Stimulated activated CD4-positive, alpha-beta T cell treated with anti-CD3 and anti-CD28 coated beads, Interleukin-4, amount 100 ng/mL, for 24 hours (primary cell): Measurements from ENCODE around the gene AGAP1.

Experiments used
- DNase-seq: peaks from one replicate; pipeline ENCODE4 v3.0.0-alpha.2; 2020

Gene AGAP1

DNA sequence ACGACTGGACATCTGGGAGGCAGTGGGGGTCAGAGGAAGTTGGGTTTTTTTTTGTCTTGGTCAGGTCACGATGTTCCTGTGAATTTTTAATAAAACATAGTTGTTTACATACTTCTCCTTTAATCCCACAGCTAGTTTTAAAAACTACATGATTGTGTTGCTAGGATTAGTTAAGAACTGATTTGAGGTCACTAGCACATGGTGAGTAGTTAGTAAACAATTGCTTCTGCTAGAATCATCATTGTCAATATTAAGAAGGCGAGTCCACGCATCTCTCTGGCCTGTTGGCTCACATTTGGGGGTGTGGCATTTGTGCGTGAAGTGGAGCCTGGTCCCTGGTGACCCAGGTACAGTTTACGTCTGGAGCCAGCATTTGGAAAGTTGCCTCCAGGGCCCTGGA, 59.4 kb downstream of the AGAP1 start:
- DNase-seq, result no peak

DNA sequence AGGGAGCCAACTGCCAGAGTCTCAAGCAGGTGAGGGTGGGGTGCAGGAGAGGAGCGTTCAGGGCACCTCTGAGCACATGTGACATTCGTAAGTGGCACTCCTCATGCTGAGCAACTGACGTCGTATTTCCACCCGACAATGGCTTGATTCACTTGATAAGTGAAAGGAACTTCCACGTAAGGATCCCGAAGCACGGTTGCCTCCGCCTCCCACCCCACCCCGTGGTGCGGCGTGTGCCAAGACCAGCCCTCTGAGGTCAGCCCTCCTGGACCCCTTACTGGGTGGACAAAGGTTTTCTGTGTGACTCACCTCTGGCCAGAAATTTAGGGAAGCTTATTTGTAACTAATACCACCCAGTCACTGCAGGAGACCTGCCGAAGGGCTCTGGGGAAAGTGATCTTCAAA, 59.9 kb downstream of the AGAP1 start:
- DNase-seq, result no peak

- DNase-seq, result no peak
These were observed 60.5 kb downstream of the AGAP1 start for GRCh38 chr2:235554385-235554784.

GRCh38 chr2:235554936-235555335, 61.1 kb downstream of the AGAP1 start:
- DNase-seq, result no peak

- DNase-seq, result no peak
These were observed 61.5 kb downstream of the AGAP1 start for GRCh38 chr2:235555371-235555770.

GRCh38 chr2:235556086-235556485, 62.2 kb downstream of the AGAP1 start:
- no peak for DNase-seq

DNA sequence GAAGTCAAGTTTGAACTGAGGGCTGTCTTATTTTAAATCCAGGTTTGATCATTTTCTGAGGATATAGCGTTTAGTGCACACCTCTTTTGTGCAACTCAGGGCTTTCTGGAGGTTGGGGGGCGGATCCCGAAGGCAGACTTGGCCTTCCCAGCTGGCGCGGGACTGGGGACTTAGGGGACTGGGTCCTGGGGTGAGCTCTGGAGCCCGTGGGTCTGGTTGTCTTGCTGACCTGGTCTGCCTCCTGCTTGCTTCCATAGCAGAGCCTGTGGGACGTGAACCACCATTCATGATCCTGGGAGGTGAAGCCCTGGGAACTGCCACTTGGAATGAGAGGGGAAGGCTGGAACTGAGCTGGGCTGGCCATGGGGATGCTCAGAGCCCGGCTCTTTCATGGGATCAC, 63.1 kb downstream of the AGAP1 start:
- DNase-seq, result no peak

GRCh38 chr2:235557903-235558302, 64.1 kb downstream of the AGAP1 start:
- no peak for DNase-seq

GRCh38 chr2:235558572-235558971, 64.7 kb downstream of the AGAP1 start:
- no peak for DNase-seq

- no peak for DNase-seq
These were observed 66.5 kb downstream of the AGAP1 start for GRCh38 chr2:235560345-235560744.

- no peak for DNase-seq
These were observed 67.6 kb downstream of the AGAP1 start for GRCh38 chr2:235561450-235561849.

DNA sequence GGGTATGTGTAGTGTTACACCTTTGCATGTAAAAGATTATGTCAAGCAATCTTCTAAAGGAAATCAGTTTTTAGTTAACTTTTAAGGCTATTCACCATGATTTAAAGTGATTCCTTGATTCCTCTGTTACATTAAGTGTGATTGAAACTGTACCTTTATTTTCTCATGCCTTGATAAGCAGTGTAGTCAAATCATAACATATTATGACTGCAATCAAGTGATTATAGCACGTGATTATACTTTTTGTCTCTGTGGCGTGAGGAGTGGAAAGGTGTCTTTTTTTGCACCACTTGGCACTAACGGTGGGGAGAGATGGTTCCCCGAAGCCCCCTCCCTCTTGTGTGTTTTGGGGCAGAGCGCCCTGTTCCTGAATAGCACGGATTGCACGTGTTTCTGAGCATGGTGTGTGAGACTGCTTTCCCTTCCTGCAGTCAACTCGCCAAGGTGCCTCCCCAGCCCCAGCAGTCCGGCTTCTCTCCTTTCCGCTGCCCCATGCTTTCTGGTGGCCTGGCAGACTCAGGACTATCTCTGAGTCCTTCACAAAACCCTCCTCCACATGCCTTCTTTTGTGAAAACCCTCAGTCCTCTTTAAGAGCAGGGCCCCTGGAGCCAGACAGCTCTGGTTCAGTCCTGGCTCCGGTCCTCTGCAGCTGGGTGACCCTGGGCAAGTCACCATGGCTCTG, 68.4 kb downstream of the AGAP1 start:
- DNase-seq, result no peak

GRCh38 chr2:235563056-235563910, 69.4 kb downstream of the AGAP1 start:
- no peak for DNase-seq

DNA sequence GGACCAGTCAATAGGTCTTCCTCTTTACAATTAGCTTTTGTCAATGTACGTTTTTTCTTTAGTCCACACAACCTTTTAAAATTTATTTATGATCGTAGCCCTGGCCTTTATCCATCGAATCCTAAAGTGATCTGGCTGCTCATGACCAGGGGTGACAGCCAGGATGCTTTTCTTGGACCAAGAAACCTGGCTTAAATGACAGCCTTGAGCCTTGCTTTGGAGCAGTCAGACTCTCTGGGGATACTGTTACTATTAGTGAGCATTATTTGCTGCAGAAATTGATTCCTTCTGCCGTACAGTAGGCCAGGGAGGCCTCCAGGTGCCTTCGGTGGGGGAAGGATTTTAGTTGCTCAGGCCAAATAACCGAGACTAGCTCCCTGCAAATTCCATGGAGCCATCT, 70.2 kb downstream of the AGAP1 start:
- no peak for DNase-seq

DNA sequence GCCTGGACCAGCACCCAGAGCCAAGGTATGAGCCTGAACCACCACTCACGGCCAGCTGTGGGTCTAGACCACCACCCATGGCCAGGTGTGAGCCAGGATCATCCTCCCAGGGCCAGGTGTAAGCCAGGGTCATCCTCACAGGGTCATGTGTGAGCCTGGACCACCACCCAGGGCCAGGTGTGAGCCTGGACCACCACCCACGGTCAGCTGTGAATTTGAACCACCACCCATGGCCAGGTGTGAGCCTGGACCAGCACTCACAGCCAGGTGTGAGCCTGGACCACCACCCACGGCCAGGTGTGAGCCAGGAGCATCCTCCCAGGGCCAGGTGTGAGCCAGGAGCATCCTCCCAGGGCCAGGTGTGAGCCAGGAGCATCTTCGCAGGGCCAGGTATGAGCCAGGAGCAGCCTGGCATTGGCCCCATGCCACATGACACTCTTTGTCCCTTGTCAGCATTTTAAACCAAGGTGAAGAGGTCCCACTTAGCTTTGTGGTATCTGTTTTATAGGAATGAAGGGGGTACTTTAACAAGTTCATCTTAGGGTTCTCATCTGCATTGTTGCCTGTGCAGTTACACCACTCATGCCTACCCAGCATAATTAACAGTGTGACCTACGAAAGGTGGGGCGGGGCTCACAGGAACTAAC, 71.2 kb downstream of the AGAP1 start:
- no peak for DNase-seq

- no peak for DNase-seq
These were observed 72.6 kb downstream of the AGAP1 start for GRCh38 chr2:235566415-235566814.

DNA sequence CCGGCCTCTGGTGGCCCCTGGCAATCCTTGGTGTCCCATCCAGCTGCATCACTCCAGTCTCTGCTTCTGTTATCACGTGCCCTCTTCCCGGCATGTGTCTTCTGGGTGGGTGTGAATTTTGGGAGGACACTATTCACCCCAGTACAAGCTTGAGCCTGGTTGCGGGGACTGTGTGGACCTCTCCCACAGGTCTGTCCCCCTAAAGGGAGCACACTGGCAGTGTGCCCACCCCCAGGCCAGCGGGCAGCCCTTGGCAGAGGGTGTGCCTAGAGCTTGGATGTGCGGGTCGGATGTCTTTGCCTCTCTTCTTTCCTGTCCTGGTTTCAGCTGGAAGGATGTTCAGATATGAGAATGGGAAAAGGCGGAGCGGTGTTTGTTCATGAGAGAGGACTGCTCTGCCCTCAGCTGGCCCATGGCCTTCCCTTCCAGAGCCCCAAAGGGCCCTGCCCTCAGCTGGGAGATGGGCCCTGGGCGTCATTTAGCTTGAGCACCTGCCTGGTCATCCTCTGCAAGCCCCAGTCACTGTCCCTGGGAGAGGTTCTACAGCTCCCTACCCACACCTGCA, 73.2 kb downstream of the AGAP1 start:
- no peak for DNase-seq

- DNase-seq, result no peak
These were observed 74.0 kb downstream of the AGAP1 start for GRCh38 chr2:235567842-235568241.

GRCh38 chr2:235568431-235568830, 74.6 kb downstream of the AGAP1 start:
- DNase-seq, result no peak

DNA sequence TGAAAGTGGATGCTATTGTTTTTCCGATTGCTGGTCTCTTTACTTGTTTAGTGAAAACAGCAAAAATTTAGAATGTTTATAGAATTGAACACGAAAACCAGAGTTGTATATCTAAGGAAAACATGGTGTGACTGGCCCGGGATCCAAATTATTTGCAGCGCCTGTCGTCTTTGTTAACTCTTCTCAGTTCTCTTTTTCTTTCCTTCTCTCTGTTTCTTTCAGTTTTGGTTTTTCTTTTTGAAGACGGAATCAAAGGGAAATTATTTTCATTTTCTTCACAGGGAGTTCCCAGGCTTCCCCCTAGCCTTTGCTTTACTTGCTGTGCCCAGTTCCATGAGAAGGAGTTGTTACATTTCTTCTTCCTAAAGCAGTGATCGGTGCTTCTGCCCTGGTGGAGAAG, 76.0 kb downstream of the AGAP1 start:
- DNase-seq, result no peak

DNA sequence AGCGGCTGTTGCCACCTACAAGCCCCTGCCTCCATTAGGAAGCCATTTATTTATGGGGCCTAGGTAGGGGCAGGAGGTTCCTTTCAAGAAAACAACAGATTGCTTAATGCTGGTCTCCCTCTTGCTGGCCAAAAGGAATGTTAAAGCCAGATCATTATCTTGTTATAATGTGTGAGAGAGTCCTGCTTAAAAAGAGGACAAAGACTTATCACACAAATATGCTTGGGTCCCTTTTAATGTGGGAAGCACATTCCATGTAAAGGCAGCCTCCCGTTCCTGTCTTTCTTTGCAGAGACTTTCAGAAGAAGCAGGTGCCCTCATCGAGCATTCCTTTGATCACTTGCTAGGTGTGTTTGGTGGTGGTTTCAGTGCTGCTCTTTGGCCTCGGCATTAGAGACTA, 76.4 kb downstream of the AGAP1 start:
- no peak for DNase-seq

DNA sequence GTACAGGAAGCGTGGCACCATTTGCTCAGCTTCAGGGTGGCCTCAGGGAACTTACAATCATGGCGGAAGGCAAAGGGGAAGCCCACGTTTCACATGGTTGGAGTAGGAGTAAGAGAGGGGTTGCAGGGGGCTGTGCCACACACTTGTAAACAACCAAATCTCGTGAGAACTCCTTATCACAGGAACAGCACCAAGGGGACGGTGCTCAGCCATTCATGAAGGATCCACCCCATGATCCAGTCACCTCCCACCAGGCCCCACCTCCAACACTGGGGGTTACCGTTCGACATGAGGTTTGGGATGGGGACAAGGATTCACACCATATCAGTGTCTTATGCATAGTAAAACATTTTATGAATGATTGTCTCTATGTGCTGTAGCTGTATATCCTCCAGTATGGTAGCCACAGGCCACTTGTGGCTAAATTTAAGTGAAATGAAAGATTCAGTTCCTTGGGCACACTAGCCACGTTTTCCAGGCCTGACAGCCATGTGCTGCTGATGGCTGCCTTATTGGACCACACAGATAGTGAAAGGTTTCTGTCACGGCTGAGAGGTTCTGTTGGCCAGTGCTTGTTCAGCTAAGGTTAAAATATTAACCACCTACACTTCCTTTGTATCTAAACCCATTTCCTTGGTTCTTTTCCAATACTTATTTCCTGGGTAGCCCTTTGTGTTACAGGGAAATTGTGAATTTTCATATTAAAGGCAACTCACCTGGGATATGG, 77.3 kb downstream of the AGAP1 start:
- no peak for DNase-seq

DNA sequence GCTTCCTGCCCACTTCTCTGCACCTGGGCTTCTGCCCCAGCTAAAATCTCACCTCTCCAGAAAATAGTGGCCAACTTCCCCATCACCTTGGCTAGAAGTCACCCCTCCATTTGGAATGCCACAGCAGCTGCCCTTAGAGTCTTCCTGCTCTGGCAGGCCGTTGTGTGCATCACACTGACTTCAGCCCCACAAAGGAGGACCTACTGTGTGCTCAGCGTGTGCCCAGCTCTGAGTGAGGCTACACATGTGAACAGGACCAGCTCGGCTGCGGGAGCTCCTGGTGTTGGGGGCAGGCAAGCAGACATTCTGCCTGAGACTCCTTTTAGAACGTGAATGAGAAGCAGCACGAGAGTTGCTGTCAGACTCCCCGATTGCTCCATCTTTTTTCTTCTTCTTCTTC, 78.7 kb downstream of the AGAP1 start:
- DNase-seq, result no peak
